ENCODE results near the gene TTLL8.
"Not testable (repeated sequence)": the region's sequence is repeated elsewhere in the genome, so short reads cannot be mapped to it uniquely, and the experiment has no call there.

TTLL8 gene

DNA sequence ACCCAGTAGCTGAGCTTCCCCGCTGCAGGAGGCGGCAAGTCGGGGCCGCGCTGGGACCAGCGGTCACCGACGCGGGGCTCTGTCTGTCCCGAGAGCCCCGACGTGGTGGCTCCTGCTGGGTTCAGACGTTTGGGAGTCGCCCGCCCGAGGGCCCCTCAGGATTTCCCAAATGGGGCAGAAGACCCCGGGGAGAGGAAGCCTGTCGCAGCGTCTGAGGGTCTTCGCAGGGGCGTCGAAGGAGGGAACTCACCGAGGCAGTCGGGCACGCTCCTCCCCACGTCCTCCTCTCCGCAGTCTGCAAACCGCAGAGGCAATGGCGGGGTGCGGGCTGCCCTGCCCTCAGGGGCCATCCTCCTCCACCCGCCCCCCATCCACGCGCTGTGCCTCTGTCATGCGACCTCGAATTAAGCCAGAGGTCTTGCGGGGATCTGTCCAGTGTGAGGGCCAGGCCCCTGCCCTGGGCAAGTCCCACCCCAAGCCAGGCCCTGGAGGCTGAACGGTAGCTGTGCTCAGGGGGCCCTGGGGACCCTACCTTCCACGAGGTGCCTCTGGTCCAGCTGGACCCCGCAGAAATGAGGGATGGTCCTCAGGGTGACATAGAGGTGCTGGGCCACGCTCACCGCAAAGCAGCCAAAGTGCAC lies 58.0 kb downstream of the TTLL8 start:
- DNase-seq: no peak

DNA sequence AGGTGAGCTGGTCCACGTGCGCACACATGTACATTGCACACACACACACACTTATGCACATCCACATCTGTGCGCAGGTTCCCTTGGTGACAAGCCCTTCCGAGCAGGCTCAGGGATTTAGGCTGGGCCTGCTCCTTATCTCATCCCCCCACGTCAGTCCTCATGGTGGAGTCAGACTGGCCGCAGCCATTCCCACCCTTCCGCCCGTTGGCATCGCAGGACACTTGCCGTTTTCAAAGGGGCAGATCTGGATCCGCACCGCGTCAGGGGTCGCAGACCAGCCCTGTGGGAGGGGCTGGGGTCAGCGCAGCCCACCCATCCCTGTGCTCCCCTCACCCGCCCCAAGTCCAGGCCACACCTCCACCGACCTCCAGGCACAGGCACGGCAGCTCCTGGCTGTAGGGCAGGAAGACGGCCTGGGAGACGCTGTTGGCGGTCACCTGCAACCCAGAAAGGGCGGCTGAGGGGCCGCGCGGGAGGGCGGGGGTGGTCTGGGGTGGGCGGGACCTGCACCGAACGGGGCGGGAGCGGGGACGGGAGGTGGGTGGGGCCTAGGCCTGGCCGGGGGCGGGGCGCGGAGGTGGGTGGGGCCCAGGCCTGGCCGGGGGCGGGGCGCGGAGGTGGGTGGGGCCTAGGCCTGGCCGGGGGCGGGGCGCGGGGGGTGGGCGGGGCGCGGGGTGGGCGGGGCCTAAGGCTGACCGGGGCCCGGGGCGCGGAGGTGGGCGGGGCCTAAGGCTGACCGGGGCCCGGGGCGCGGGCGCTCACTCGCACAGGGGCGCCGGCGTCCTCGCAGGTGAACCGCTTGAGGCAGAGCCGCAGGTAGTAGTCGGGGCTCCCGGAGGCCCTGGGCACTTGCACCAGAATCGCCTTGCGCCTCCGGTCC lies 58.8 kb downstream of the TTLL8 start:
- no peak for DNase-seq

DNA sequence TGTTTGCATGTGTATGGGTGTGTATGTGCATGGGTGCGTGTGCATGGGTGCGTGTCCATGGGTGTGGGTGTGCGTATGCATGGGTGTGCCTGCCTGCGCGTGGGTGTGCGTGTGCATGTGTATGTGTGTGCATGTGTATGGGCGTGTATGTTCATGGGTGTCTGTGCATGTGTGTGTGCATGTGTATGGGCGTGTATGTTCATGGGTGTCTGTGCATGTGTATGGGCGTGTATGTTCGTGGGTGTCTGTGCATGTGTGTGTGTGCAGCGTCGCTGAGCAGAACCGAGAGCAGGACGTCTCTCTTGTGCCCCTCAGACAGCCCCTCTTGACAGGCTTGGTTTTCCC lies 59.4 kb downstream of the TTLL8 start:
- no peak for DNase-seq

- no peak for DNase-seq
Measured at GRCh38 chr22:49997932-49998717, 60.0 kb downstream of the TTLL8 start.

- DNase-seq: no peak
Measured at GRCh38 chr22:49997251-49997599, 60.9 kb downstream of the TTLL8 start.

GRCh38 chr22:49996518-49997250 lies 61.4 kb downstream of the TTLL8 start:
- DNase-seq: no peak

- no peak for DNase-seq
Measured at GRCh38 chr22:49996119-49996517, 62.0 kb downstream of the TTLL8 start.

GRCh38 chr22:49995361-49996118 lies 62.6 kb downstream of the TTLL8 start:
- no peak for DNase-seq

DNA sequence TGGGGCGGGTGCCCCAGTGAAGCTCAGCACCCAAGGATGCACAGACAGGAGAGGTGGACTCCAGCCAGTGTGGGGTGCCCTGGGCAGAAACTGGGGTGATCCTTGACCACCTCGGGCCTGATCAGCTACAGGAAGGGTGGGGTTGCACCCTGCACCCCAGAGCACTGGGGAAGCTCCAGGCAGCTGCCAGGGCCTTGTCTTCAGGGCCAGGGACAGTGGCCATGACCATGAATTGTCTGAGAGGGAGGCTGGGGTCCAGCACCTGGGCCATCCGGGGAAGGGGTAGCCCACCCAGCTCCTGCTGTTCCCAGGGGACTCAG lies 63.1 kb downstream of the TTLL8 start:
- DNase-seq: no peak

- no peak for DNase-seq
Measured at GRCh38 chr22:49994361-49995040, 63.6 kb downstream of the TTLL8 start.

DNA sequence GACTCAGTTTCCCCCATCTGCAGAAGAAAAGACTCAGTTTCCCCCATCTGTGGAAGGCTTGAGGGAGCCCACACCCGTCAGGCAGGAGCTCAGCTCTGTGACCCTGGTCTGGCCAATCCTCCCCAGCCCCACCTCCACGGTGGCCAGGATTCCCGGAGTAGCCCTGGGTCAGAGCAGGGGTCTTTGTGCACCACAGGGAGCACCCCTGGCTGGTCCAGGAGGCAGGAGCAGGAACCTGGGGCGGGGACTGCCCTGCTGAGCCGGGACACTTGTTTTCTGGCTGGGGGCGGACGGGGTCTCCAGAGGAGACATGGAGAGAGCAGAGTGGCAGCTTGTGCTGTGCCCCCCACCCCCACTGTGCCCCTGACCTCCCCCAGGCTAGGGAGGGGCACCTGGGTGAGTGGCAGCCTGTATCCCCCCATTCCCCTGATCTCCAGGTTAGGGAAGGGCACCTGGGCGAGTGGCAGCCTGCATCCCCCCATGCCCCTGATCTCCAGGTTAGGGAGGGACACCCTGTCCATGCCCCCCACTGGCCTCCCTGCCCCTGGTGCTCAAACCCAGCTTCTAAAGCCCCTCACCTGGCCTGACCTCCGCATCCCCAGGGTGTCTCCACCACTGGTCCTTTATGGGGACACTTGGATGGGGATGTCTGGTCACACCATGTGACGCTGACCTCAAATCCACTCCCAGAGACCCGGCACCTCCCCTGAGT lies 64.3 kb downstream of the TTLL8 start:
- no peak for DNase-seq

GRCh38 chr22:49992921-49993648 lies 65.0 kb downstream of the TTLL8 start:
- peak; percentile 58 for DNase-seq

DNA sequence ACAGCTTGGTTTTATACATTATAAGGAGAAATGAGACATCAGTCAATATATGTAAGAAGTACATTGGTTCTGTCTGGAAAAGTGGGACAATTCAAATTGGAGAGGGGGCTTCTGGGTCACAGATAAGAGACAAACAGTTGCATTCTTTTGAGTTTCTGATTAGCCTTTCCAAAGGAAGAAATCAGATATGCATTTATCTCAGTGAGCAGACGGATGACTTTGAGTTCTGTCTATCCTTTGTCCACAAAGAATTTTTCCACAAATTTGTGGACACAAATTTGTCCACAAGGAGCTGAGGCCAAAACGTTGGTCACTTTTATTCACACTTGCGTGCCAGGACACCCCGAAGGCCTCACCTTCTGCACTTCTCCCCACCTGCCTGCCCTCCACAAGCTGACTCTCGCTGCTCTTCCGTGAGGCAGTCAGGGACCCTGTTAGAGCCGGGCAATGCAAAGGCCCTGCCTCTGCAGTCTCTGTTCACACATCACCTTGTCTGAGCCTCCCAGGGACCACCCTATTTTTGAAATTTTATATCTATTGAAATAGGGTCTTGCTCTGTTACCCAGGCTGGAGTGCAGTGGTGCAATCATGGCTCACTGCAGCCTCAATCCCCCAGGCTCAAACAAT lies 66.1 kb downstream of the TTLL8 start:
- no peak for DNase-seq

DNA sequence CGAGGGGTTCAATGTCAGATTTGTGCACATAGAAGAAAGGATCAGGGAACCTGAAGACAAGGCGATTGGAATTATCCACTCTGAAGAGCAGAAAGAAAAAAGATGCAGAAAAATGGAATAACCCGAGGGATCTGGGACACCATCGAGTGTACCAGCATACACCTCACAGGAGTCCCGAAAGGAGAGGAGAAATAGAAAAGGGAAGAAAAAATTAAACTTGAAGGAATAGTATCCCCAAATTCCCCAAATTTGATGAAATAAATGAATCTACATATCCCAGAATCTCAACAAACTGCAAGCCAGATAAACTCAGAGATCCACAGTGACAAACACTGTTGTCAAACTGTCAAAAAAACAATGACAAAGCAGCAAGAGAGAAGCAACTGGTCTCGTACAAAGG lies 66.9 kb downstream of the TTLL8 start:
- DNase-seq: no peak

GRCh38 chr22:49989826-49990225 lies 68.3 kb downstream of the TTLL8 start:
- not testable (repeated sequence) for DNase-seq

- DNase-seq: no peak
Measured at GRCh38 chr22:49986325-49986724, 71.8 kb downstream of the TTLL8 start.

- peak; percentile 44 for DNase-seq
Measured at GRCh38 chr22:49983148-49984042, 74.7 kb downstream of the TTLL8 start.

DNA sequence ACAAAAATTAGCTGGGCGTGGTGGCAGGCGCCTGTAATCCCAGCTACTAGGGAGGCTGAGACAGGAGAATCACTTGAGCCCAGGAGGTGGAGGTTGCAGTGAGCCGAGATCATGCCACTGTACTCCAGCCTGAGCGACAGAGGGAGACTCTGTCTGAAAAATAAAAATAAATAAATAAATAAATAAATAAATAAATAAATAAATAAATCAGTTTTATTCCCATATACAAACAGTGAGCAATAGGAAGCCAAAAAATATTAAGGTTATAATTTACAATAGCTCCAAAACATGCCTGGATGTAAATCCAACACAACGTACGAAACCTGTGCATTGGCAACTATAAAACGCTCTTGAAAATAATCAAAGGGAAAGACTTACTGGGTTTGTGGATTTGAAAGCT lies 76.3 kb downstream of the TTLL8 start:
- not testable (repeated sequence) for DNase-seq
